ENCODE data around the gene RFC3. TPM values are rescaled to one million over a fixed set of nuclear protein-coding genes. Genes with fewer than 3 reads are reported as not detected.
A peak's percentile ranks its signal among the peaks of the same experiment; 100 is the strongest.
"Not testable (repeated sequence)": the region's sequence is repeated elsewhere in the genome, so short reads cannot be mapped to it uniquely, and the experiment has no call there.

Gene RFC3
- 1 to 10 TPM; 5.2 to 5.6 TPM for total RNA-seq
- long read RNA-seq, partial matches to known transcripts, result 1 of 5 reads
- long read RNA-seq, other reads (novel, unspliced or antisense), result 1 of 5 reads

- ATAC-seq (peak; percentile 98 to 99), DNase-seq (peak; percentile 96)
- intact Hi-C loops (cut with DNase I), result no loop called here
Measured at GRCh38 chr13:33817901-33818706, at the start of gene RFC3. RFC3 (plus strand) TSS chr13:33818149; CDS start chr13:33818179, 30 bp downstream.

- intact Hi-C loops (cut with DNase I), result no loop called here
Measured at GRCh38 chr13:33771296-33771695, 46.7 kb upstream of the RFC3 start.

GRCh38 chr13:33773790-33774462 is 44.0 kb upstream of the RFC3 start:
- ATAC-seq (no peak), DNase-seq (no peak)
- intact Hi-C loops (cut with DNase I), result no loop called here

More at GRCh38 chr13:33771296-33771695, 46.7 kb upstream of the RFC3 start:
- DNase-seq (no peak), ATAC-seq (no peak)

DNA sequence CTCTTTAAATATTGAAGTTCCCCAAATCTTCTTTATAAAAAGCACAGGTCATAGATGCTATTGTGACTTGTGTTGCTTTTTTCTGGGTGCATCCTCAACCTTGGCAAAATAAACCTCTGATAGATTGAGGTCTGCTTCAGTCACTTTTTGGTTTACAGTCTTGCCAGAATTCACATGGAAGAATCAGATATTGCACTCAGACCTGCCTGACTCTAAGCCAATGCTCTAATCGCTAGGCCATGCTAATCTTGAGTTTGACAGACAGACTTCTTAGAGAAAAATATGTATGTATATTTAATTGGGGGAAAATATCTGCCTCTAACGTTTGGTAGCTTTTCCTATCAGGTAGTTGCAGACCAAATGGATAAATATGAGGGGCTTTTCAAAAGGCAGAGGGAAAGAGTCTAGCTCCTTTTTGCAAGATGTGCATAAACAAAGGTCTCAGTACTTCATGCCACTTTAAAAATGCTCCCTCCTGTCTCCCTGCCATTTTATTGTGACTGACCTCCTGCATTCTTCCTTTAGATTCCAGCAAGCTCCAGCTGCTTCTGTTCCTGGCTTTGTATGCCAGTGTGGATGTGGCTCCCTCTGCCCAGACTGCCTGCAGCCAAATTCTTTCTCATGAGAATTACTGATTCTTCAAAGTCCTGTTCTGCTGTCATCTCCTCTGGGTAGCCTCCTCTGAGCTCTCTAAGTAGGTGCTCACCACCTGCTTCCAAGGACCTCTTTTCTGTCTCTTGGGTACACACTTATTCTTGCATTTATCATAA is 42.4 kb upstream of the RFC3 start:
- no peak for ATAC-seq
- intact Hi-C loops (cut with DNase I), result no loop called here
- DNase-seq, result no peak

- no peak for DNase-seq
- no peak for ATAC-seq
- intact Hi-C loops (cut with DNase I), result no loop called here
Measured at GRCh38 chr13:33776239-33776881, 41.6 kb upstream of the RFC3 start.

DNA sequence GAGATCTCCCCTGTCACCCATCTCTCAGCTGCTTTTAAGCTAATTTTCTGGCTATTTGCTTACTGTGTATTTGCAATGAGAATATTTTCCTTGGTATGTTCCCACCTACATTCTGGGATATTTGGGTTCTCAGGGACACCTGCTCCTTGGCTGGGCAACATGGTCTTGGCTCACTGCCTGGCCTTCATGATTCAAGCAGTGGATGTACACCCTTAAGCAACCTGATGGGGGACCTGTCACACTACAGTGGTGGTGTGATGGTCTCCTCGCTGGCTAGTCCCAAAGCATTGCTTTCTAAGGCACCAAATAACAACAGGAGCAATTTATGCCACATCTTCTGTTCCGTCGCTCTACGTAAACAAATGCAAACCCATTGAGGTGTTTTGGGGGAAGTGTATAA is 35.3 kb upstream of the RFC3 start:
- no peak for DNase-seq
- no peak for ATAC-seq
- intact Hi-C loops (cut with DNase I), result no loop called here

GRCh38 chr13:33783212-33783611 is 34.7 kb upstream of the RFC3 start:
- intact Hi-C loops (cut with DNase I); ATAC-seq: not testable (repeated sequence)

DNA sequence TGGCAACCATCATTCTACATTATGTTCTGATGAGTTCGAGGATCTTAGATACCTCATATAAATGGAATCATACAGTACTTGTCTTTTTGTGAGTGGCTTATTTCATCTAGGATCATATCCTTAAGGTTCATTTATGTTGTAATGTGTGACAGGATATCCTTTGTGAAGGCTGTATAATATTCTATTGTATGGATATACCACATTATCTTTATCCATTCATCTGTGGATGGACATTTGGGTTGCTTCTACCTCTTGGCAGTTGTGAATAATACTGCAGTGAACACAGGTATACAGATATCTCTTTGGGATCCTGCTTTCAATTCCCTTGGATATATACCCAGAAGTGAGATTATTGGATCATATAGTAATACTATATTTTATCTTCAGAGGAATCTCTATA is 33.2 kb upstream of the RFC3 start:
- ATAC-seq (no peak), DNase-seq (no peak)
- intact Hi-C loops (cut with DNase I), result no loop called here

More at GRCh38 chr13:33783212-33783611, 34.7 kb upstream of the RFC3 start:
- DNase-seq, result not testable (repeated sequence)

DNA sequence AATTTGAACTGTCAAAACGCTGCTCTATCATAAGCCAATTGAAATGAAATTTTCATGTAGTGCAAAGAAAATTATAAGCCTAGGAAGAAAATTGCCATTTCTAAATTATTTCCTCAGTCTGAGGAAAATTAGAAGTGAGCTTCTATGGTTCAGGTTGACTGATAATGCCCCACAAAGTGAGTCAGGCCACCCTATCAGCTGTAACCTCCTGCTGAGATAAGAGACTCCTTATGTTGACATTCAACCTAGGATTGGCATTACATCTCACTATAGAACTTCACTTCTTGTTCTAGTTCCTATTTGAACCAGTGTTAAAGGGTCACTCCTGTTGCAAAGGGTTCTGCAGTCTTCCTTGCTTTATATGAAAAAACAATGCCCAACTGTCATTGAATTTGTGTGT is 32.6 kb upstream of the RFC3 start:
- intact Hi-C loops (cut with DNase I), result no loop called here
- DNase-seq (no peak), ATAC-seq (no peak)

GRCh38 chr13:33787051-33787591 is 30.8 kb upstream of the RFC3 start:
- ATAC-seq, result peak in 1 of 2 donors; percentile 23

GRCh38 chr13:33789066-33789606 is 28.8 kb upstream of the RFC3 start:
- intact Hi-C loops (cut with DNase I), result no loop called here
- no peak for DNase-seq

More at GRCh38 chr13:33787051-33787591, 30.8 kb upstream of the RFC3 start:
- intact Hi-C loops (cut with DNase I), result no loop called here
- no peak for DNase-seq

GRCh38 chr13:33789739-33790138 is 28.2 kb upstream of the RFC3 start:
- no peak for ATAC-seq
- no peak for DNase-seq
- intact Hi-C loops (cut with DNase I), result no loop called here

More at GRCh38 chr13:33789066-33789606, 28.8 kb upstream of the RFC3 start:
- ATAC-seq, result no peak

DNA sequence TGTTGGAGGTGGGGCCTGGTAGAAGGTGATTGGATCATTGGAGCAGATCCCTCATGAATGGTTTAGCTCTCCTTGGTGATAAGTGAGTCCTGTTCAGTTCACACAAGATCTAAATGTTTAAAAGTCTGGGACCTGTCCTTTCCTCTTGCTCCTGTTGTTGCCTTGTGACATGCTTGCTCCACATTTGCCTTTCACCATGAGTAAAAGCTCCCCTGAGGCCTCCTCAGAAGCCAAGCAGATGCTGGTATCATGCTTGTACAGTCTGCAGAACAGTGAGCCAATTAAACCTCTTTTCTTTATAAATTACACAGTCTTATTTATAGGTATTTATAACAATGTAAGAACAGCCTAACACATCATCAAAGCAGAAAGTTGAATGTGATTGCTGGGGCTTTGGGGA is 24.2 kb upstream of the RFC3 start:
- intact Hi-C loops (cut with DNase I), result no loop called here

GRCh38 chr13:33794576-33794975 is 23.4 kb upstream of the RFC3 start:
- intact Hi-C loops (cut with DNase I), result no loop called here
- no peak for ATAC-seq

More for the DNA sequence above, 24.2 kb upstream of the RFC3 start:
- DNase-seq (no peak), ATAC-seq (no peak)

GRCh38 chr13:33796095-33796494 is 21.9 kb upstream of the RFC3 start:
- ATAC-seq (no peak), DNase-seq (no peak)
- intact Hi-C loops (cut with DNase I), result loop anchor here in 1 of 2 donors (5.0 kb wide), 1 partner anchor 281 kb away; no protein-coding TSS in a partner anchor

More at GRCh38 chr13:33794576-33794975, 23.4 kb upstream of the RFC3 start:
- DNase-seq, result no peak

- peak; percentile 78 to 91 for ATAC-seq
Measured at GRCh38 chr13:33797622-33798021, 20.3 kb upstream of the RFC3 start.

GRCh38 chr13:33798023-33798422 is 19.9 kb upstream of the RFC3 start:
- intact Hi-C loops (cut with DNase I), result loop anchor here in 1 of 2 donors (5.0 kb wide), 1 partner anchor 279 kb away; no protein-coding TSS in a partner anchor
- peak; percentile 36 to 62 for ATAC-seq
- no peak for DNase-seq

More at GRCh38 chr13:33797622-33798021, 20.3 kb upstream of the RFC3 start:
- intact Hi-C loops (cut with DNase I), result loop anchor here in 1 of 2 donors (5.0 kb wide), 1 partner anchor 280 kb away; no protein-coding TSS in a partner anchor
- DNase-seq, result no peak
